Measurements from ENCODE around the gene ELMOD3. TPM values are rescaled to one million over a fixed set of nuclear protein-coding genes. Genes with fewer than 3 reads are reported as not detected.

Gene ELMOD3
- total and polyA plus RNA-seq, 7 experiments from 2014 or later: 9.4 to 33.3 (median 21.0) TPM

GRCh38 chr2:85394976-85395375 lies 40.4 kb downstream of the ELMOD3 start:
- Mint-ChIP-seq H3K27ac (peak overlapping the region in 1 of 9 donors; percentile 54), H3K4me1 (peaks cover 5 to 44% (median 15%) of the 10 kb centered on the region in 7 donors), H3K36me3 (peaks cover 0 to 22% (median 4%) of the 10 kb centered on the region in 5 donors), H3K9me3 (no peaks in the 10 kb centered on the region), H3K4me3 (no peak overlapping the region), H3K27me3 (no peaks in the 10 kb centered on the region)
- DNase-seq (no peak), ATAC-seq (no peak)
- no peak overlapping the region for H3K27ac ChIP-seq (ENCODE audit: low read depth, low read length)
- no peaks in the 10 kb centered on the region for H3K9me3 ChIP-seq (ENCODE audit: control insufficient read depth in 2 of 3, low read length in 3 of 3)
- H3K4me1 ChIP-seq (ENCODE audit: control insufficient read depth in 2 of 2, insufficient read depth in 2 of 2, low read length in 2 of 2): peaks cover 0 to 11% of the 10 kb centered on the region in 2 donors
- peaks cover 0 to 28% (median 0%) of the 10 kb centered on the region in 3 experiments for H3K36me3 ChIP-seq (ENCODE audit: control insufficient read depth in 2 of 3, insufficient read depth in 3 of 3, low read length in 3 of 3)
- H3K27me3 ChIP-seq (ENCODE audit: control insufficient read depth in 2 of 2, insufficient read depth in 2 of 2, low read length in 2 of 2): no peaks in the 10 kb centered on the region
- POLR2A ChIA-PET: no interaction called here
- CTCF ChIA-PET: interaction anchor here (0.6 to 11.5 kb wide), 2 partner anchors 147 to 158 kb away, joined by 3 to 90 read pairs; no protein-coding TSS in a partner anchor
- intact Hi-C loops (cut with micrococcal nuclease): loop anchor here in 1 of 2 donors (5.0 kb wide), 1 partner anchor 43 kb away; the partner anchor contains the start of genes ELMOD3 and RETSAT
- no peak overlapping the region for H3K4me3 ChIP-seq (ENCODE audit: low read length)

- Mint-ChIP-seq H3K4me3 (no peak overlapping the region), H3K27ac (no peak overlapping the region), H3K36me3 (peaks cover 0 to 29% (median 7%) of the 10 kb centered on the region in 5 donors), H3K4me1 (peaks cover 5 to 48% (median 15%) of the 10 kb centered on the region in 7 donors), H3K27me3 (no peaks in the 10 kb centered on the region), H3K9me3 (no peaks in the 10 kb centered on the region)
- ChIA-PET POLR2A (no interaction called here), CTCF (no interaction called here)
- Histone ChIP-seq H3K27me3 (ENCODE audit: control insufficient read depth in 2 of 2, insufficient read depth in 2 of 2, low read length in 2 of 2) (no peaks in the 10 kb centered on the region), H3K36me3 (ENCODE audit: control insufficient read depth in 2 of 3, insufficient read depth in 3 of 3, low read length in 3 of 3) (peaks cover 0 to 29% (median 0%) of the 10 kb centered on the region in 3 experiments), H3K9me3 (ENCODE audit: control insufficient read depth in 2 of 3, low read length in 3 of 3) (no peaks in the 10 kb centered on the region), H3K4me1 (ENCODE audit: control insufficient read depth in 2 of 2, insufficient read depth in 2 of 2, low read length in 2 of 2) (peaks cover 0 to 11% of the 10 kb centered on the region in 2 donors), H3K4me3 (ENCODE audit: low read length) (no peak overlapping the region), H3K27ac (ENCODE audit: low read depth, low read length) (no peak overlapping the region)
- DNase-seq: no peak
- ATAC-seq: no peak
- intact Hi-C loops (cut with micrococcal nuclease): no loop called here
Observed at GRCh38 chr2:85395912-85396475, 41.4 kb downstream of the ELMOD3 start.

GRCh38 chr2:85396531-85397470 lies 42.2 kb downstream of the ELMOD3 start:
- peaks cover 0 to 6% of the 10 kb centered on the region in 2 donors for H3K4me1 ChIP-seq (ENCODE audit: control insufficient read depth in 2 of 2, insufficient read depth in 2 of 2, low read length in 2 of 2)
- no peak overlapping the region for H3K4me3 Mint-ChIP-seq
- H3K36me3 ChIP-seq (ENCODE audit: control insufficient read depth in 2 of 3, insufficient read depth in 3 of 3, low read length in 3 of 3): peaks cover 0 to 33% (median 0%) of the 10 kb centered on the region in 3 experiments
- ChIA-PET POLR2A (interaction anchor here (0.6 kb wide), 2 partner anchors 22 to 191 kb away, joined by 3 read pairs; no protein-coding TSS in a partner anchor), CTCF (no interaction called here)
- ATAC-seq: no peak
- H3K9me3 Mint-ChIP-seq: no peaks in the 10 kb centered on the region
- no peaks in the 10 kb centered on the region for H3K27me3 ChIP-seq (ENCODE audit: control insufficient read depth in 2 of 2, insufficient read depth in 2 of 2, low read length in 2 of 2)
- H3K36me3 Mint-ChIP-seq: peaks cover 0 to 33% (median 9%) of the 10 kb centered on the region in 5 donors
- H3K4me3 ChIP-seq (ENCODE audit: low read length): no peak overlapping the region
- H3K27ac Mint-ChIP-seq: peak overlapping the region in 4 of 9 donors; percentile 14 to 56 (median 37)
- no peak overlapping the region for H3K27ac ChIP-seq (ENCODE audit: low read depth, low read length)
- DNase-seq: no peak
- H3K9me3 ChIP-seq (ENCODE audit: control insufficient read depth in 2 of 3, low read length in 3 of 3): no peaks in the 10 kb centered on the region
- no peaks in the 10 kb centered on the region for H3K27me3 Mint-ChIP-seq
- peaks cover 0 to 42% (median 10%) of the 10 kb centered on the region in 7 donors for H3K4me1 Mint-ChIP-seq
- intact Hi-C loops (cut with micrococcal nuclease): no loop called here

DNA sequence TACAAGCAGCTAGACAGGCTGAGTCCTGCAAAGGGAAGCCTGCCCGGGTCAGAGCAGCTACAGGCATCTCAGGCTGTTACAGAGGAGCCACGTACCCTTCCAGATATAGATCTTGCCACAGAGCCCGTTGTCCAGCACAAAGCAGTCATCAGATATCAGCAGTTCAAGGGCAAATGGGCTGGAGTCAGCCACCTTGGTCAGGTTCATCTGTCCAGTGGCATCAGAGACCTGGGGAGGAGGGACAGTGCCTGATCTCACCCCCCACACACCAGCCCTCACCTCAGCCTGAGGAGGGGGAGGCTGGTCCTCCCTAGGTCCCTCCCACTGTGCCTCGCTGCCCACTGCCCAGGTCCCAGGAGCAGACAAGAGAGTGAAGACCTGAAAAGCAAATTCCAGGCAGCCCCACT lies 43.4 kb downstream of the ELMOD3 start:
- peaks cover 0 to 39% (median 14%) of the 10 kb centered on the region in 5 donors for H3K36me3 Mint-ChIP-seq
- DNase-seq (no peak), ATAC-seq (no peak)
- no peak overlapping the region for H3K27ac ChIP-seq (ENCODE audit: low read depth, low read length)
- intact Hi-C loops (cut with micrococcal nuclease): no loop called here
- H3K4me3 Mint-ChIP-seq: no peak overlapping the region
- H3K9me3 ChIP-seq (ENCODE audit: control insufficient read depth in 2 of 3, low read length in 3 of 3): no peaks in the 10 kb centered on the region
- H3K27me3 Mint-ChIP-seq: no peaks in the 10 kb centered on the region
- peaks cover 0 to 32% (median 0%) of the 10 kb centered on the region in 3 experiments for H3K36me3 ChIP-seq (ENCODE audit: control insufficient read depth in 2 of 3, insufficient read depth in 3 of 3, low read length in 3 of 3)
- H3K27ac Mint-ChIP-seq: peak overlapping the region in 1 of 9 donors; percentile 51
- no peak overlapping the region for H3K4me3 ChIP-seq (ENCODE audit: low read length)
- H3K27me3 ChIP-seq (ENCODE audit: control insufficient read depth in 2 of 2, insufficient read depth in 2 of 2, low read length in 2 of 2): no peaks in the 10 kb centered on the region
- CTCF ChIA-PET: no interaction called here
- H3K4me1 Mint-ChIP-seq: peaks cover 0 to 37% (median 4%) of the 10 kb centered on the region in 7 donors
- no peaks in the 10 kb centered on the region for H3K4me1 ChIP-seq (ENCODE audit: control insufficient read depth in 2 of 2, insufficient read depth in 2 of 2, low read length in 2 of 2)
- POLR2A ChIA-PET: interaction anchor here (0.6 kb wide), 1 partner anchor 190 kb away, joined by 3 read pairs; no protein-coding TSS in a partner anchor
- H3K9me3 Mint-ChIP-seq: peaks cover 0 to 4% (median under 1%) of the 10 kb centered on the region in 11 donors

GRCh38 chr2:85398426-85399182 lies 44.0 kb downstream of the ELMOD3 start:
- Histone ChIP-seq H3K27ac (ENCODE audit: low read depth, low read length) (no peak overlapping the region), H3K36me3 (ENCODE audit: control insufficient read depth in 2 of 3, insufficient read depth in 3 of 3, low read length in 3 of 3) (peaks cover 0 to 32% (median 0%) of the 10 kb centered on the region in 3 experiments)
- H3K36me3 Mint-ChIP-seq: peaks cover 0 to 45% (median 18%) of the 10 kb centered on the region in 5 donors

DNA sequence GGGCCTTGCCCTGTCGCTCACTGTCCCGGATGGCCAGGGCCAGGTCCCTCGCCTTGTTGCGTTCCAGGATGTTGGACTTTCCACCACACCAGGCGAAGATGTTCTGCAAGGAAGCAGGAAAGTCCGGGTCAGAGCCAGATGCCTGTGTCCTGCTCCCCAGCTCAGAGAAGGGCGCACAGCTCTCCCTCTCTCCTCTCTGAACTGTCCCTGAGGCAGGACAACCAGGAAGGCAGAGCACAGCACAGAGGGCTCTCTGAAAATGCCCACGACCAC lies 44.5 kb downstream of the ELMOD3 start:
- CTCF ChIA-PET: interaction anchor here (0.6 to 1.9 kb wide), 3 partner anchors 142 to 157 kb away, joined by 3 to 6 read pairs (median 3); no protein-coding TSS in a partner anchor
- H3K36me3 ChIP-seq (ENCODE audit: control insufficient read depth in 2 of 3, insufficient read depth in 3 of 3, low read length in 3 of 3): peaks cover 0 to 30% (median 0%) of the 10 kb centered on the region in 3 experiments
- peaks cover 0 to 16% (median 5%) of the 10 kb centered on the region in 11 donors for H3K9me3 Mint-ChIP-seq
- no peaks in the 10 kb centered on the region for H3K27me3 Mint-ChIP-seq
- H3K27me3 ChIP-seq (ENCODE audit: control insufficient read depth in 2 of 2, insufficient read depth in 2 of 2, low read length in 2 of 2): no peaks in the 10 kb centered on the region
- H3K4me1 Mint-ChIP-seq: peaks cover 0 to 28% (median 0%) of the 10 kb centered on the region in 7 donors
- no peak overlapping the region for H3K27ac ChIP-seq (ENCODE audit: low read depth, low read length)
- ATAC-seq (no peak), DNase-seq (no peak)
- H3K9me3 ChIP-seq (ENCODE audit: control insufficient read depth in 2 of 3, low read length in 3 of 3): no peaks in the 10 kb centered on the region
- peaks cover 0 to 49% (median 14%) of the 10 kb centered on the region in 5 donors for H3K36me3 Mint-ChIP-seq
- intact Hi-C loops (cut with micrococcal nuclease): no loop called here
- H3K27ac Mint-ChIP-seq: no peak overlapping the region
- no peak overlapping the region for H3K4me3 ChIP-seq (ENCODE audit: low read length)
- no peaks in the 10 kb centered on the region for H3K4me1 ChIP-seq (ENCODE audit: control insufficient read depth in 2 of 2, insufficient read depth in 2 of 2, low read length in 2 of 2)
- POLR2A ChIA-PET: no interaction called here
- H3K4me3 Mint-ChIP-seq: no peak overlapping the region

More at GRCh38 chr2:85398426-85399182, 44.0 kb downstream of the ELMOD3 start:
- Mint-ChIP-seq H3K9me3 (peaks cover 0 to 11% (median 4%) of the 10 kb centered on the region in 11 donors), H3K4me3 (no peak overlapping the region), H3K27ac (no peak overlapping the region), H3K27me3 (no peaks in the 10 kb centered on the region), H3K4me1 (peaks cover 0 to 32% (median 0%) of the 10 kb centered on the region in 7 donors)
- Histone ChIP-seq H3K4me1 (ENCODE audit: control insufficient read depth in 2 of 2, insufficient read depth in 2 of 2, low read length in 2 of 2) (no peaks in the 10 kb centered on the region), H3K27me3 (ENCODE audit: control insufficient read depth in 2 of 2, insufficient read depth in 2 of 2, low read length in 2 of 2) (no peaks in the 10 kb centered on the region), H3K4me3 (ENCODE audit: low read length) (no peak overlapping the region), H3K9me3 (ENCODE audit: control insufficient read depth in 2 of 3, low read length in 3 of 3) (no peaks in the 10 kb centered on the region)
- intact Hi-C loops (cut with micrococcal nuclease): no loop called here
- ChIA-PET POLR2A (no interaction called here), CTCF (interaction anchor here (0.6 to 1.9 kb wide), 3 partner anchors 143 to 158 kb away, joined by 3 to 6 read pairs (median 3); no protein-coding TSS in a partner anchor)
- ATAC-seq (peak; percentile 20), DNase-seq (no peak)

All from naive thymus-derived CD4-positive, alpha-beta T cell (primary cell).